ENCODE data around the gene SMARCD3. TPM values are rescaled to one million over a fixed set of nuclear protein-coding genes. Genes with fewer than 3 reads are reported as not detected.

SMARCD3 gene
- total RNA-seq, 1 donor from 2014 or later = 6.7 TPM

Other genes starting within 250 kb of the SMARCD3 start
- gene ATG9B, start 224.2 kb downstream of the SMARCD3 start, total RNA-seq = 16.7 TPM
- gene ABCB8, start 220.2 kb downstream of the SMARCD3 start, total RNA-seq = 25.1 TPM
- gene ASIC3, start 200.2 kb downstream of the SMARCD3 start, total RNA-seq = 0.52 TPM
- gene CDK5, start 190.8 kb downstream of the SMARCD3 start, total RNA-seq = 11.4 TPM
- gene SLC4A2, start 189.1 kb downstream of the SMARCD3 start, total RNA-seq = 35.9 TPM
- gene FASTK, start 167.9 kb downstream of the SMARCD3 start, total RNA-seq = 55.5 TPM
- 23.2 TPM for gene TMUB1, start 165.2 kb downstream of the SMARCD3 start, total RNA-seq
- gene AGAP3, start 162.2 kb downstream of the SMARCD3 start, total RNA-seq = 76.1 TPM
- gene GBX1, start 81.0 kb downstream of the SMARCD3 start, total RNA-seq = not detected
- gene ASB10, start 61.4 kb downstream of the SMARCD3 start, total RNA-seq = not detected
- gene H2BK1, start 38.2 kb downstream of the SMARCD3 start, total RNA-seq = not detected
- 25.7 TPM for gene ABCF2, start 21.5 kb downstream of the SMARCD3 start, total RNA-seq
- 10.9 TPM for gene CHPF2, start 16.2 kb downstream of the SMARCD3 start, total RNA-seq
- 19.8 TPM for gene NUB1, start 93.1 kb upstream of the SMARCD3 start, total RNA-seq
- gene WDR86, start 161.3 kb upstream of the SMARCD3 start, total RNA-seq = 0.48 TPM
- gene CRYGN, start 191.4 kb upstream of the SMARCD3 start, total RNA-seq = not detected